Measurements from ENCODE around the gene CKAP2L.

GRCh38 chr2:112709703-112710102 lies 54.7 kb downstream of the CKAP2L start:
- TF ChIP-seq, protein P1, sequence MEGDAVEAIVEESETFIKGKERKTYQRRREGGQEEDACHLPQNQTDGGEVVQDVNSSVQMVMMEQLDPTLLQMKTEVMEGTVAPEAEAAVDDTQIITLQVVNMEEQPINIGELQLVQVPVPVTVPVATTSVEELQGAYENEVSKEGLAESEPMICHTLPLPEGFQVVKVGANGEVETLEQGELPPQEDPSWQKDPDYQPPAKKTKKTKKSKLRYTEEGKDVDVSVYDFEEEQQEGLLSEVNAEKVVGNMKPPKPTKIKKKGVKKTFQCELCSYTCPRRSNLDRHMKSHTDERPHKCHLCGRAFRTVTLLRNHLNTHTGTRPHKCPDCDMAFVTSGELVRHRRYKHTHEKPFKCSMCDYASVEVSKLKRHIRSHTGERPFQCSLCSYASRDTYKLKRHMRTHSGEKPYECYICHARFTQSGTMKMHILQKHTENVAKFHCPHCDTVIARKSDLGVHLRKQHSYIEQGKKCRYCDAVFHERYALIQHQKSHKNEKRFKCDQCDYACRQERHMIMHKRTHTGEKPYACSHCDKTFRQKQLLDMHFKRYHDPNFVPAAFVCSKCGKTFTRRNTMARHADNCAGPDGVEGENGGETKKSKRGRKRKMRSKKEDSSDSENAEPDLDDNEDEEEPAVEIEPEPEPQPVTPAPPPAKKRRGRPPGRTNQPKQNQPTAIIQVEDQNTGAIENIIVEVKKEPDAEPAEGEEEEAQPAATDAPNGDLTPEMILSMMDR (IDR thresholded peaks at IDR 0.05), result no peak
- TF ChIP-seq POLR2A (IDR thresholded peaks at IDR 0.05), result no peak
